GM15510 (cell line): Measurements from ENCODE around the gene STAT6.

Experiments used
- POLR2A ChIP-seq: IDR thresholded peaks from 3 replicates; pipeline ENCODE4 v1.6.1; 2011; ENCODE audit warnings: borderline replicate concordance; ENCODE audit not compliant: insufficient read length; ENCODE audit errors: extremely low read depth

STAT6 gene

DNA sequence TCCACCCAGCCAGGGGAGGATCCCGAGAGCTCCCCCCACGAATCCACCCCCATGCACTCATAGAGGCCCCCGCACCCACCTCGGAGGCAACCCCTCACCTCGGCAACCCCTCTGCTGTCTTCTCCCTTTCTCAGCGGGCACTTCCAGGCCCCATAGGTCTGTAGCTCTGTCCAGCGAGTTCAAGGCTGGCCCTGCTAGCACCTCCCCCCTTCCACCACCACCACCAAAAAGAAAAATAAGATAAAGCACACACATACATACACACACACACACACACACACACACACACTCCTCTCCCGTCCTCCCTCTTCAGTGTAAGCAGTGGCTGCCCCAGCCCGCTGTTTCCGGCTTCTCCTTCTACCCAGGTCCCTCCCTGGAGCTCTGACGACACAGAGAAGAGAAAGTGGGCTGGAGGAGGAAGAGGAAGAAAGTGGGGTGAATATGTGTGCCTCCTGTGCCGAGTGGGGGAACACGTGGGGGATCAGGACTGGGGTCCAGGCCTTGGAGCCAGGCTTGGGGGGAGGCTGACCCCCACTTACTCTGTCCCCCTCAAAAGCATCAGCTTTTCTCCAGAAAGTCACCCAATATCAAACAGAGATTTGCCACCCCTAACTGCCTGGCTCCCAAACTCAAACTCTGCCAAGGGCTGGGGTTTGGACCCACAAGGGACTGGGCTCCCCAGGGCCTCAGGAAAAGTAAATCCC lies at the start of gene STAT6:
Gene STAT6 (minus strand): TSS at position 332 of the 704 bp plus-strand sequence. CDS start 3,084 bp downstream, outside the sequence.
- peak; percentile 66 for TF ChIP-seq POLR2A

DNA sequence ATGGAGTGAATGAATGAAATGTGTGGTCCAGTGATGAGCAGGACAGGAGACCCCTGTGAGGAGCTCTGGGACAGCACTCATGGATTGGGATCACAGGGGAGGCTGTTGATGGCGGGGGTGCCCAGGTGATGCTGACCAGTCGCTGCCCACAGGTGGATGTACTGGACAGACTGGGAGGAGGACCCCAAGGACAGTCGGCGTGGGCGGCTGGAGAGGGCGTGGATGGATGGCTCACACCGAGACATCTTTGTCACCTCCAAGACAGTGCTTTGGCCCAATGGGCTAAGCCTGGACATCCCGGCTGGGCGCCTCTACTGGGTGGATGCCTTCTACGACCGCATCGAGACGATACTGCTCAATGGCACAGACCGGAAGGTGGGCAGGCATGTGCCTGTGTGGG lies 49.6 kb upstream of the STAT6 start:
- TF ChIP-seq POLR2A, result no peak

GRCh38 chr12:57160040-57160439 lies 48.9 kb upstream of the STAT6 start:
- TF ChIP-seq POLR2A, result no peak

DNA sequence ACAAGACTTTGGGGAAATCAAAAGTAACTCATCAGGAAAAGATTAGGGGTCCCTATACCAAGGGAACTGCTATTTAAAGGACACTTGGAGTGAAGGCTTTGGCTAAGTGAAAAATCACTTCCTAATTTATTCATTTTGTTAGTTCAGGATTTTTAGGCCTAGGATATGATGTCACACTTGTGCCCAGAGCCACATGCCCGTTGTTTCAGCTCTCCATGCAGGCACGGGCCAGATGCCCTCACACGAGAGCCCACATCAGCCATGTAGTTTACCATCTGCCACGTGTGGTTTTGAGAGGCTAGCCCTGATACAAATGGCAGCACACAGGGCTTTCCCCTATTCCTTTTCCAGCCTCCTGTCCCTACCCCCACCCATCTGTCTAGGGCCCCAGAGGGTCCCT lies 48.1 kb upstream of the STAT6 start:
- no peak for TF ChIP-seq POLR2A

- TF ChIP-seq POLR2A, result no peak
Measured at GRCh38 chr12:57158665-57159064, 47.5 kb upstream of the STAT6 start.

DNA sequence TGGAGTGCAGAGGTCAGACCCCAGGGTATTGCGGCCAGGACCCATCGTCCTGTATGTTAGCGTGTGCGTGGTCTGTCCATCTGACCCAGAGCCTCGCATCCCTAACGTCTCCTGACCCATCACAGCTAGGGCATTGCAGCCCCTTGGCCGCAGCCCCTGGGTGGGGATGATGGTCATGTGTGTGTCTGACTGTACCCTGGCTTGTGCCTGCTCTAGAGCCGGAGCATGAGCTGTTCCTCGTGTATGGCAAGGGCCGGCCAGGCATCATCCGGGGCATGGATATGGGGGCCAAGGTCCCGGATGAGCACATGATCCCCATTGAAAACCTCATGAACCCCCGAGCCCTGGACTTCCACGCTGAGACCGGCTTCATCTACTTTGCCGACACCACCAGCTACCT lies 47.0 kb upstream of the STAT6 start:
- no peak for TF ChIP-seq POLR2A

DNA sequence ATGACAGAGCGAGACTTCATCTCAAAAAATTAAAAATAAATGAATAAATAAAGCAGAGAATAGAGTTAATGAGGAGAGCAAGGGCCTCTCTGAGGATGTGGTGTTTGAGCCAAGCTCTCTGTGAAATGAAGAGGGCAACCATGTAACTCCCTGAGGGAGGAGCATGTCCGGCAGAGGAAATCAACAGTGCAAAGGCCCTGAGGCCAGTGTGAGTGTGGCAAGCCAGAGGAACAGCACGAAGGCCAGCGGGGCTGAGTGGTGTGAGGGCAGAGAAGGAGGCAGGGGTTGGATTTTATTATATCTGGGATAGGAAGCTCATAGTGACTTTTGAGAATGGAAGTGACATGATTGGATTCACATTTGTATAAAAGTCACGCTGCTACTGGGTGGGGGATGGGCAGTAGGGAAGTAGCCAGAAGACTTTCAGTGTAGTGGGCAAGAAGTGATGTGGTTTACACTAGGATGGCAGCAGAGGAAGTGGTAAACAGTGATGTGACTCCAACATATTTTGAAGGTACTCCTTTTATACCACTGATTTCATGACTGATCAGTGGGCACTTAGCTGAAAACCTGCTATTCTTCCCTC lies 46.5 kb upstream of the STAT6 start:
- TF ChIP-seq POLR2A, result no peak

DNA sequence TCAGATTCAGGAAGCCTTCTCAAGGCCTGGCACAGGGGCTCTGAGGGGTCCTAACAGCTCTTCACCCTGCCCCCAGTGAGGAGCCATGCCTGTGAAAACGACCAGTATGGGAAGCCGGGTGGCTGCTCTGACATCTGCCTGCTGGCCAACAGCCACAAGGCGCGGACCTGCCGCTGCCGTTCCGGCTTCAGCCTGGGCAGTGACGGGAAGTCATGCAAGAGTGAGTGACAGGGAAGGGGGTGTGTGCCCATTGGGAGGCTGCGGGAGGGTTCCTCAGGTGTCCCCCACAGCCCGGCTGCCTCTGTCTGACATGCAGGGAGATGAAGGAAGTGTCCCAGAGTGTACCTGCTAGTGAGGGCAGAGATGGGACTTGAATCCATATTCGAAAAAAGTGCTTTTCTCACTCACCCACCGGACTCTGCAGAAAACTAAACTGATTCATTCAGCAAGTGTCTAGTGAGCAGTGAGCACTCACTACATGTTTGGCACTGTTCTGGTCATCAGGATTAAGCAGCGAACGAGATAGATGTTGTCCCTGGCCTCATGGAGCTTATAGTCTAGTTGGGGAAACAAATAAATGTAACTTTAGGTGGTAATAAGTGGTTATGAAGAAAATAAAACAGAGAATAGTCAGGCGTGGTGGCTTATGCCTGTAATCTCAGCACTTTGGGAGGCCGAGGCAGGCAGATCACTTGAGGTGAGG lies 45.7 kb upstream of the STAT6 start:
- TF ChIP-seq POLR2A, result no peak

- no peak for TF ChIP-seq POLR2A
Measured at GRCh38 chr12:57154804-57155434, 43.8 kb upstream of the STAT6 start.

GRCh38 chr12:57154076-57154475 lies 42.9 kb upstream of the STAT6 start:
- TF ChIP-seq POLR2A, result no peak

GRCh38 chr12:57153415-57153997 lies 42.3 kb upstream of the STAT6 start:
- TF ChIP-seq POLR2A, result no peak

DNA sequence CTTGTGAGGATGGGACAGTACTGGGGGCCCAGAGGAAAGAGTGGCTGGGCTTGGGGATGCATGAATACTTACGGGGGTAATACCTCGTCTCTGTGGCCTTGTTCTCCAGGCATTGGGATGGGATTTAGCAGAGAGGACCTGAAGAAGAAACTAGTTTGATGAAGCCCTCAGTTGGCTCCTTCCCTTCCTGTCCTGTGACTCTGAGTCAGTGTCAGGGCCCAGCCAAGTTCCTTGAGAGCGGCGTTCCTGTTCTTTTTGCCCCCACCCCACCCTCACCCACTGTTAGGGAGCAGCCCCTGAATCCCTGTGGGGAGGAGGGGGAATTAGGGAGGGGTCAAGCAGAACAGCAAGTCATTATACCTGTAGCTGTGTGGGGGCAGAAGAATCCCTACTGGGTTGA lies 41.5 kb upstream of the STAT6 start:
- no peak for TF ChIP-seq POLR2A

DNA sequence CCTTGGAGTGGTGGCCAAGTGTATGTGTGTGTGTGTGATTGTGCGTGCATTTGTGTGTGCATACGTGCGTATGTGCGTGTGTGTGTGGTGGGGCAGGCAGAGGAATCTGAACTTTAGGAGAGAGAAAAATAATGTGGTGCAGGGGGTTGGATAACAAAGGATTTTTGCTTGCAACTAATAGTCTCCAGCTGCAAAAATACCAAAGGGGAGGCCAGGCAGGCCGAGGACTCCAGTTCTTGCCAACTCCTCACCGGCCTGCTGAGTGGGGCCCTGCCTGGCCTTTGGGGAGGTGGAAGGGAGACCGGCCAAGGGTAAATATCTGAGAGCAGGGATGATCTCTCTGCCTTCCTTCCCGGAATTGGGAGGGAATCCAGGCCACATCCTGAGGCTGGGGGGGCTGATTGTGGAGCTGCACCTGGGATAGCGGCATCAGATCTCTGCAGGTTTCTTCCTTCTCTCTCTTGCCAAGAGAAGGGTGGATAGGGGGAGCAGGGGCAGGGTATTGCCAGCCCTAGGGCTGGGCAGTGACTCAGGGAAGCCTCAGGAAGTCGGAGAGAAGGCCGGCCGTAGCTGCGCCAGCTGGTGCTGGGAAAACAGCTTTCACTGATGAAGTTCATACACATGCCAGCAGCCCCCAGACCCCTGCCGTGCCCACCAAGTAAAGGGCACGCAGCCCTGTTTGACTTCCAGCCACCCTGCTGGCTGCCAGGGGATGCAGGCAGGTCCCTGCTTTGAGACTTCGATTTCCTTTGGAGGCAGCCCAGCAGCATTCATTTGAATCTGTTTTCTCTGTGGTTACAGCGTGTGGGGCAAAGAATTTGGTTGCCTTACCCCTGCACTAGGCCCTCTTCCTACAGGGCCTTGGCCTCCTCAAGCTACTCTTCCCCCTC lies 40.8 kb upstream of the STAT6 start:
- no peak for TF ChIP-seq POLR2A

GRCh38 chr12:57150400-57151000 lies 39.3 kb upstream of the STAT6 start:
- TF ChIP-seq POLR2A, result no peak

DNA sequence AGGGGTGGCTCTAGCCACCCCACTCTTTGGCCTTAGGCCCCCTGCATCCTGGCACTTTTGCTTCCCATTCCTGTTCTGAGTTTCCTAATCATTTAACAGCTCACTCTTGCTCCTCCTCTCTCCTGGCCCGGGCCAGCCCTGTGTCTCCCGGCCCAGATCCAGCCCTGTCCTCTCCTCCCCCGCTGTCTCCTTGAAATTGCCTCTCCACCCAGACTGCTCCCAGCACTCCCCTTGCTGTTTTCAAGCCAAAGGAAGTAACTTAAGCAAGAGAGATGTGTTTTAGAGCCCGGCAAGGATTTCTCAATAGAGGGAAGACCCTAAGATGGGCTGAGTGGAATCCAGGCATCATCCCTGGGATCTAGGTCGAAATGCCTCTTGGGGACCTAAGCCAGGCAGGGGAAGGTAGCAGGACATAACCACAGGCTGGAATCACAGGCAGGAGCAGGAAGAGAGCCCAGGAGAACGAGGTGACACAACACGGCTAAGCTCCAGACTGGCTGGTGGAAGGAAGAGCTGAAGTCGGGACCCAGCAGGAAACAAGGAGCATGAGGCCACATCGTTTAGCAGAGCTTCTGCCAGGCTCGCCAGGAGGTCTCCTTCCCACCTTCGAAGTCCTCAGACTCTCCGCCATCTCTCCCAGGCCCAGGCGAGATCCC lies 38.2 kb upstream of the STAT6 start:
- no peak for TF ChIP-seq POLR2A
